Measurements from ENCODE around the gene MYL3.

The MYL3 gene

GRCh38 chr3:46856576-46857471, 6.4 kb downstream of the MYL3 start:
- H3K27me3 ChIP-seq (ENCODE audit: control insufficient read depth, insufficient read depth, low read length) = no peaks in the 10 kb centered on the region
- H3K27ac ChIP-seq (ENCODE audit: low read depth, low read length) = no peak overlapping the region
- no peaks in the 10 kb centered on the region for H3K36me3 ChIP-seq (ENCODE audit: control insufficient read depth, insufficient read depth, low read length)
- no peaks in the 10 kb centered on the region for H3K4me1 ChIP-seq (ENCODE audit: control insufficient read depth, insufficient read depth, low read length)
- no peak overlapping the region for H3K4me3 ChIP-seq (ENCODE audit: low read length)
- H3K9ac ChIP-seq (ENCODE audit: low read length) = no peak overlapping the region

GRCh38 chr3:46854555-46854991, 8.7 kb downstream of the MYL3 start:
- no peaks in the 10 kb centered on the region for H3K36me3 ChIP-seq (ENCODE audit: control insufficient read depth, insufficient read depth, low read length)
- no peak overlapping the region for H3K27ac ChIP-seq (ENCODE audit: low read depth, low read length)
- H3K4me1 ChIP-seq (ENCODE audit: control insufficient read depth, insufficient read depth, low read length) = no peaks in the 10 kb centered on the region
- H3K27me3 ChIP-seq (ENCODE audit: control insufficient read depth, insufficient read depth, low read length) = no peaks in the 10 kb centered on the region
- no peak overlapping the region for H3K4me3 ChIP-seq (ENCODE audit: low read length)
- no peak overlapping the region for H3K9ac ChIP-seq (ENCODE audit: low read length)

- Histone ChIP-seq H3K4me3 (ENCODE audit: low read length) (no peak overlapping the region), H3K36me3 (ENCODE audit: control insufficient read depth, insufficient read depth, low read length) (no peaks in the 10 kb centered on the region), H3K4me1 (ENCODE audit: control insufficient read depth, insufficient read depth, low read length) (no peaks in the 10 kb centered on the region), H3K9ac (ENCODE audit: low read length) (no peak overlapping the region), H3K27ac (ENCODE audit: low read depth, low read length) (no peak overlapping the region), H3K27me3 (ENCODE audit: control insufficient read depth, insufficient read depth, low read length) (no peaks in the 10 kb centered on the region)
These were observed 9.5 kb downstream of the MYL3 start for GRCh38 chr3:46853441-46854415.

GRCh38 chr3:46852839-46853355, 10.3 kb downstream of the MYL3 start:
- no peaks in the 10 kb centered on the region for H3K36me3 ChIP-seq (ENCODE audit: control insufficient read depth, insufficient read depth, low read length)
- H3K27me3 ChIP-seq (ENCODE audit: control insufficient read depth, insufficient read depth, low read length) = no peaks in the 10 kb centered on the region
- H3K4me1 ChIP-seq (ENCODE audit: control insufficient read depth, insufficient read depth, low read length) = no peaks in the 10 kb centered on the region
- H3K27ac ChIP-seq (ENCODE audit: low read depth, low read length) = no peak overlapping the region
- H3K4me3 ChIP-seq (ENCODE audit: low read length) = no peak overlapping the region
- H3K9ac ChIP-seq (ENCODE audit: low read length) = no peak overlapping the region

- no peaks in the 10 kb centered on the region for H3K4me1 ChIP-seq (ENCODE audit: control insufficient read depth, insufficient read depth, low read length)
- no peak overlapping the region for H3K4me3 ChIP-seq (ENCODE audit: low read length)
- no peaks in the 10 kb centered on the region for H3K36me3 ChIP-seq (ENCODE audit: control insufficient read depth, insufficient read depth, low read length)
- no peak overlapping the region for H3K9ac ChIP-seq (ENCODE audit: low read length)
- H3K27ac ChIP-seq (ENCODE audit: low read depth, low read length) = no peak overlapping the region
- no peaks in the 10 kb centered on the region for H3K27me3 ChIP-seq (ENCODE audit: control insufficient read depth, insufficient read depth, low read length)
These were observed 10.9 kb downstream of the MYL3 start for GRCh38 chr3:46852334-46852720.

- Histone ChIP-seq H3K27ac (ENCODE audit: low read depth, low read length) (no peak overlapping the region), H3K36me3 (ENCODE audit: control insufficient read depth, insufficient read depth, low read length) (no peaks in the 10 kb centered on the region), H3K9ac (ENCODE audit: low read length) (no peak overlapping the region), H3K4me3 (ENCODE audit: low read length) (no peak overlapping the region), H3K27me3 (ENCODE audit: control insufficient read depth, insufficient read depth, low read length) (no peaks in the 10 kb centered on the region), H3K4me1 (ENCODE audit: control insufficient read depth, insufficient read depth, low read length) (no peaks in the 10 kb centered on the region)
These were observed 11.6 kb downstream of the MYL3 start for GRCh38 chr3:46851364-46852333.

- Histone ChIP-seq H3K36me3 (ENCODE audit: control insufficient read depth, insufficient read depth, low read length) (no peaks in the 10 kb centered on the region), H3K9ac (ENCODE audit: low read length) (no peak overlapping the region), H3K27ac (ENCODE audit: low read depth, low read length) (no peak overlapping the region), H3K4me3 (ENCODE audit: low read length) (no peak overlapping the region), H3K4me1 (ENCODE audit: control insufficient read depth, insufficient read depth, low read length) (peaks cover 5% of the 10 kb centered on the region), H3K27me3 (ENCODE audit: control insufficient read depth, insufficient read depth, low read length) (no peaks in the 10 kb centered on the region)
These were observed 12.8 kb downstream of the MYL3 start for GRCh38 chr3:46850468-46850779.

GRCh38 chr3:46849686-46850467, 13.4 kb downstream of the MYL3 start:
- Histone ChIP-seq H3K27me3 (ENCODE audit: control insufficient read depth, insufficient read depth, low read length) (no peaks in the 10 kb centered on the region), H3K4me3 (ENCODE audit: low read length) (no peak overlapping the region), H3K36me3 (ENCODE audit: control insufficient read depth, insufficient read depth, low read length) (no peaks in the 10 kb centered on the region), H3K27ac (ENCODE audit: low read depth, low read length) (no peak overlapping the region), H3K4me1 (ENCODE audit: control insufficient read depth, insufficient read depth, low read length) (peaks cover 5% of the 10 kb centered on the region), H3K9ac (ENCODE audit: low read length) (no peak overlapping the region)

GRCh38 chr3:46849045-46849631, 14.1 kb downstream of the MYL3 start:
- no peak overlapping the region for H3K9ac ChIP-seq (ENCODE audit: low read length)
- H3K4me3 ChIP-seq (ENCODE audit: low read length) = no peak overlapping the region
- H3K27me3 ChIP-seq (ENCODE audit: control insufficient read depth, insufficient read depth, low read length) = no peaks in the 10 kb centered on the region
- H3K27ac ChIP-seq (ENCODE audit: low read depth, low read length) = no peak overlapping the region
- H3K36me3 ChIP-seq (ENCODE audit: control insufficient read depth, insufficient read depth, low read length) = no peaks in the 10 kb centered on the region
- H3K4me1 ChIP-seq (ENCODE audit: control insufficient read depth, insufficient read depth, low read length) = peaks cover 5% of the 10 kb centered on the region

- Histone ChIP-seq H3K36me3 (ENCODE audit: control insufficient read depth, insufficient read depth, low read length) (no peaks in the 10 kb centered on the region), H3K27ac (ENCODE audit: low read depth, low read length) (no peak overlapping the region), H3K4me1 (ENCODE audit: control insufficient read depth, insufficient read depth, low read length) (peaks cover 5% of the 10 kb centered on the region), H3K9ac (ENCODE audit: low read length) (no peak overlapping the region), H3K4me3 (ENCODE audit: low read length) (no peak overlapping the region), H3K27me3 (ENCODE audit: control insufficient read depth, insufficient read depth, low read length) (no peaks in the 10 kb centered on the region)
These were observed 14.8 kb downstream of the MYL3 start for GRCh38 chr3:46848271-46849044.
